ENCODE data around the gene ISG15. TPM values are rescaled to one million over a fixed set of nuclear protein-coding genes. Genes with fewer than 3 reads are reported as not detected.

Gene ISG15
- total RNA-seq, 2 donors from 2014 or later = 8.3 to 29.0 TPM

DNA sequence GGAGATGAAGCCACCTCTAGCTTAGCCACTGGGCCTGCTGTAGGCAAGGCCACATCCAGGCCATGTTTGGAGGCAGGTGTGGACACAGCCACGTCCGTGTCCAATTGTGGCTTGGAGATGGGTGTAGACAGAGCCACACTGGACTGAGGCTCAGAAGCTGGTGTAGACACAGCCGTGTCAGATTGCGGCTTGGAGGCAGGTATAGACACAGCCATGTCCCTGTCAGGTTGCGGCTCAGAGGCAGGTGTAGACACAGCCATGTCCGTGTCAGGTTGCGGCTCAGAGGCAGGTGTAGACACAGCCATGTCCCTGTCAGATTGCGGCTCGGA is 33.6 kb upstream of the ISG15 start:
- Histone ChIP-seq H3K9me3 (no peaks in the 10 kb centered on the region), H3K4me1 (peaks cover 13% of the 10 kb centered on the region), H3K4me3 (no peak overlapping the region), H3K27ac (no peak overlapping the region), H3K27me3 (peaks cover 0 to 4% of the 10 kb centered on the region in 2 donors), H3K36me3 (replicated peaks in 1 of 2; ENCODE audit: insufficient read depth in 1 of 2, low read depth in 2 of 2) (no peaks in the 10 kb centered on the region)
- intact Hi-C loops (cut with DNase I) = loop anchor here (5.0 to 10.0 kb wide), 2 partner anchors 83 to 315 kb away; no protein-coding TSS in a partner anchor
- TF ChIP-seq, protein P1, sequence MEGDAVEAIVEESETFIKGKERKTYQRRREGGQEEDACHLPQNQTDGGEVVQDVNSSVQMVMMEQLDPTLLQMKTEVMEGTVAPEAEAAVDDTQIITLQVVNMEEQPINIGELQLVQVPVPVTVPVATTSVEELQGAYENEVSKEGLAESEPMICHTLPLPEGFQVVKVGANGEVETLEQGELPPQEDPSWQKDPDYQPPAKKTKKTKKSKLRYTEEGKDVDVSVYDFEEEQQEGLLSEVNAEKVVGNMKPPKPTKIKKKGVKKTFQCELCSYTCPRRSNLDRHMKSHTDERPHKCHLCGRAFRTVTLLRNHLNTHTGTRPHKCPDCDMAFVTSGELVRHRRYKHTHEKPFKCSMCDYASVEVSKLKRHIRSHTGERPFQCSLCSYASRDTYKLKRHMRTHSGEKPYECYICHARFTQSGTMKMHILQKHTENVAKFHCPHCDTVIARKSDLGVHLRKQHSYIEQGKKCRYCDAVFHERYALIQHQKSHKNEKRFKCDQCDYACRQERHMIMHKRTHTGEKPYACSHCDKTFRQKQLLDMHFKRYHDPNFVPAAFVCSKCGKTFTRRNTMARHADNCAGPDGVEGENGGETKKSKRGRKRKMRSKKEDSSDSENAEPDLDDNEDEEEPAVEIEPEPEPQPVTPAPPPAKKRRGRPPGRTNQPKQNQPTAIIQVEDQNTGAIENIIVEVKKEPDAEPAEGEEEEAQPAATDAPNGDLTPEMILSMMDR (IDR thresholded peaks at IDR 0.05) = no peak
- TF ChIP-seq POLR2A (IDR thresholded peaks at IDR 0.05) = no peak
- ATAC-seq (no peak), DNase-seq (no peak)
- 80 to 81% methylated on average over 7 to 9 of the region's 9 CpGs for WGBS, 2 donors

DNA sequence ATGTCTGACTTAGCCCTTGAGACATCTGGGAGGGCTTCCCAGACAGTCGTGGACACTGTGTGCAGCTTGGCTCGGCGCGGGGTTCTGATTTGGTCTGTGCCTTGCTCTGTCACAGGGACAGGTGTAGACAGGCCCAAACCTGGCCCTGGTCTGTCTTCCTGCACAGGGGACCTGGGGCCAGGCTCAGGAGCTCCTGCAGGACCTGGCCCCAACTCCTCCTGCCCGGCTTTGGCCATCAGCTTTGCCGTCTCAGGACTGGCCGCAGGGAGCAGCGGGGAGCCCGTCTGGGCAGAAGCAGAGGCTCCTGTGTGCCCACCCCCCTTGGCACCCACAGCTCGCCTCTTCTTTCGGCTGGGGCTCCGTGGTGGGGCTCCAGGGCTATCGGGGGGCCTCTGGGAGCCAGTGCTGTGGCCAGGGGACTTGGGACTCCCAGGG is 33.1 kb upstream of the ISG15 start:
- TF ChIP-seq, protein P1 (IDR thresholded peaks at IDR 0.05) = no peak
- ATAC-seq (no peak), DNase-seq (peak in 1 of 4 donors; percentile 10)
- 58% methylated on average over 11 of the region's 13 CpGs; no CpG with 5 or more reads in 1 of the 2 donors for WGBS, 2 donors
- intact Hi-C loops (cut with DNase I) = loop anchor here (5.0 to 10.0 kb wide), 2 partner anchors 82 to 315 kb away; no protein-coding TSS in a partner anchor
- no peaks in the 10 kb centered on the region for H3K36me3 ChIP-seq (replicated peaks in 1 of 2; ENCODE audit: insufficient read depth in 1 of 2, low read depth in 2 of 2)
- no peaks in the 10 kb centered on the region for H3K9me3 ChIP-seq
- H3K27ac ChIP-seq = no peak overlapping the region
- H3K27me3 ChIP-seq = peaks cover 0 to 4% of the 10 kb centered on the region in 2 donors
- no peak overlapping the region for H3K4me3 ChIP-seq
- H3K4me1 ChIP-seq = peaks cover 13% of the 10 kb centered on the region

DNA sequence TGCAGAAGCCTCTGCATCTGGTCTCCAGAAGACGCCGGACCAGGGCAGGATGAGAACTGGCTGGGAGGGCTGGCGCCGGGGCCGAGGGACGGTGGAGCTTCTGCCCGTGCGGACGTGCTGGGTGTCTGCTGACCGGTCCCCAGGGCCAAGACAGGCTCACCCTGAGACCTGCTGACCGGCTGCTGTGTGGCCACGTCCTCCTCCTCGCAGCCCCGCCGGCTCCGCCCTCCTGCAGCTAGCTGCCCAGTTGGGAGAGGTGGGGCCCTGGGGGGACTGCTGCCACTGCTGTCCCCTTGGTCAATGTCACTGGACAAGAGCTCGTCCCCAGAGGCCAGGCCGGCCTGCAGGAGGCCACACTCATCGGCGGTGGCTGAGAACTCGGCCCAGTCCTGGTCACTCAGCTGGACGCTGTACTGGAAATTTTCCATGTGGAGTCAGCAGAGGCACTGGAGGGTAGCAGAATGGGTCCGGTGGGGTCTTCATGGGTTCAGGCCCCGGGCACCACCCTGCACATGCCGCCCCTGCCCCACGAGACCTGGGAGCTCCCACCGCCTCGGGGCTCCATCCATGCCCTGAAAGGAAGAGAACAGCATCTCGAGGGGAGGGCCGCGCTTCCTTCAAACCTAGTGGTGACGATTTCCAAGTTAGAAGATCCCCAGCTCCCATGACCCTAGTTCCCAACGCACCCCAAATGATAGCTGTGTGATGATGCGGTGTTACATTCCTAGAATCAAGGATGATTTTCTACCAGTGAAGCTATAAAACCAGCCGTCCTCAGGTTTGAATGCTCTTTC is 32.5 kb upstream of the ISG15 start:
- Histone ChIP-seq H3K36me3 (replicated peaks in 1 of 2; ENCODE audit: insufficient read depth in 1 of 2, low read depth in 2 of 2) (no peaks in the 10 kb centered on the region), H3K27me3 (peaks cover 0 to 4% of the 10 kb centered on the region in 2 donors), H3K4me1 (peaks cover 10% of the 10 kb centered on the region), H3K27ac (no peak overlapping the region), H3K4me3 (no peak overlapping the region), H3K9me3 (no peaks in the 10 kb centered on the region)
- intact Hi-C loops (cut with DNase I) = loop anchor here (5.0 to 10.0 kb wide), 2 partner anchors 82 to 314 kb away; no protein-coding TSS in a partner anchor
- WGBS, 2 donors = 58 to 66% methylated on average over 13 to 34 of the region's 35 CpGs
- ATAC-seq (no peak), DNase-seq (peak in 1 of 4 donors; percentile 10)
- TF ChIP-seq, protein P1 (IDR thresholded peaks at IDR 0.05) = no peak
- no peak for TF ChIP-seq POLR2A (IDR thresholded peaks at IDR 0.05)

DNA sequence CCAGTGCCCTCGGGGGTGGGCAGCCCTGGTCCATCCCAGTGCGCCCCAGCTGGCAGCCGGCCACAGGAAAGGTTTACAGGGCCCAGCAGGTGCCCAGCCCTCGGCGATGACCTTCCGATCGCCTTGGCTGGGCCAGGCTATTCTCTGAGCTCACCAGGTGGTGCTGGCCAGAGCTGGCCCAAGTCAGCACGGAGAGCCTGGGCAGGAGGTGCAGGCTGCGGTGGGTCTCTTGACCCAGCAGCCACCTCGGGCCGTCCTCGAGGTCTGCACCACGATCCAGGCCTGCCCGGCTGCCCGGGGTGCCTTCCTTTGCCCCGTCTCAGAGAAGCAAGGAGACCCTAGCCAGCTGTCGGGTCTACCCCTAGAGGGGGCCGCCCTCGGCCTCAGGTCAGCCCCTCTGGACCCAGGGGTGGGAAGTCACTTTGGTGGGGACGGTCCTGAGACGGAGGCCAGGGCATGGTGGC is 31.8 kb upstream of the ISG15 start:
- TF ChIP-seq, protein P1 (IDR thresholded peaks at IDR 0.05) = no peak
- TF ChIP-seq POLR2A (IDR thresholded peaks at IDR 0.05) = no peak
- DNase-seq (peak in 1 of 4 donors; percentile 10), ATAC-seq (no peak)
- whole genome bisulfite sequencing, 2 donors = 55% methylated on average over 13 of the region's 21 CpGs; no CpG with 5 or more reads in 1 of the 2 donors
- no peak overlapping the region for H3K4me3 ChIP-seq
- H3K27ac ChIP-seq = no peak overlapping the region
- no peaks in the 10 kb centered on the region for H3K36me3 ChIP-seq (replicated peaks in 1 of 2; ENCODE audit: insufficient read depth in 1 of 2, low read depth in 2 of 2)
- peaks cover 3% of the 10 kb centered on the region for H3K4me1 ChIP-seq
- peaks cover 0 to 4% of the 10 kb centered on the region in 2 donors for H3K27me3 ChIP-seq
- no peaks in the 10 kb centered on the region for H3K9me3 ChIP-seq
- intact Hi-C loops (cut with DNase I) = loop anchor here (5.0 to 10.0 kb wide), 2 partner anchors 81 to 313 kb away; no protein-coding TSS in a partner anchor

Data from body of pancreas (tissue), 4 donors.